HEK293T (cell line): Measurements from ENCODE around the gene CELSR1.

ENCODE experiments used
- CTCF ChIA-PET: fragments of 350-600 bp; formaldehyde crosslinking; extraction: SDS; loops from one replicate; lab custom pipeline; 2021; ENCODE audit warnings: antibody characterized with exemption, inconsistent platforms; lab: Yijun Ruan, JAX
- POLR2A ChIA-PET: fragments of 350-600 bp; formaldehyde crosslinking; extraction: SDS; loops from one replicate; lab custom pipeline; 2020; ENCODE audit warnings: antibody characterized with exemption, inconsistent platforms; lab: Yijun Ruan, JAX
- DNase-seq: peaks from one replicate; pipeline ENCODE4 v3.0.0; 2012; ENCODE audit warnings: mixed read lengths; ENCODE audit errors: extremely low spot score
- ARNT ChIP-seq: fragments of 450-650 bp; IDR thresholded peaks from 2 replicates; pipeline ENCODE4 v1.6.1; 2017; ENCODE audit warnings: mild to moderate bottlenecking
- BHLHE40 ChIP-seq: fragments of 450-650 bp; IDR thresholded peaks from 2 replicates; pipeline ENCODE4 v1.6.1; 2016; ENCODE audit warnings: mild to moderate bottlenecking, moderate library complexity, borderline replicate concordance
- CTBP1 ChIP-seq: fragments of 450-650 bp; IDR thresholded peaks from 2 replicates; pipeline ENCODE4 v1.6.1; 2016; ENCODE audit warnings: borderline replicate concordance
- ELF4 ChIP-seq: fragments of 450-650 bp; IDR thresholded peaks from 2 replicates; pipeline ENCODE4 v1.6.1; 2017; ENCODE audit warnings: antibody characterized with exemption
- FOXA1 ChIP-seq: fragments of 450-650 bp; IDR thresholded peaks from 2 replicates; pipeline ENCODE4 v1.6.1; 2016; ENCODE audit warnings: mild to moderate bottlenecking
- FOXK2 ChIP-seq: fragments of 450-650 bp; IDR thresholded peaks from 2 replicates; pipeline ENCODE4 v1.6.1; 2016; ENCODE audit warnings: mild to moderate bottlenecking
- FOXM1 ChIP-seq: fragments of 450-650 bp; IDR thresholded peaks from 2 replicates; pipeline ENCODE4 v1.6.1; 2017; ENCODE audit warnings: mild to moderate bottlenecking, borderline replicate concordance
- HDGF ChIP-seq: fragments of 450-650 bp; IDR thresholded peaks from 2 replicates; pipeline ENCODE4 v1.6.1; 2017; ENCODE audit warnings: antibody characterized with exemption, borderline replicate concordance
- L3MBTL2 ChIP-seq: fragments of 450-650 bp; conservative IDR thresholded peaks from 2 replicates; pipeline ENCODE4 v1.6.1; 2016; ENCODE audit warnings: mild to moderate bottlenecking
- LEF1 ChIP-seq: fragments of 450-650 bp; IDR thresholded peaks from 2 replicates; pipeline ENCODE4 v1.6.1; 2017; ENCODE audit warnings: mild to moderate bottlenecking, borderline replicate concordance
- NFRKB ChIP-seq: fragments of 450-650 bp; IDR thresholded peaks from 2 replicates; pipeline ENCODE4 v1.6.1; 2016; ENCODE audit warnings: mild to moderate bottlenecking, moderate library complexity
- SP1 ChIP-seq: fragments of 450-650 bp; IDR thresholded peaks from 2 replicates; pipeline ENCODE4 v1.6.1; 2017
- SUZ12 ChIP-seq: fragments of 450-650 bp; IDR thresholded peaks from 2 replicates; pipeline ENCODE4 v1.6.1; 2016; ENCODE audit warnings: mild to moderate bottlenecking
- TARDBP ChIP-seq: fragments of 450-650 bp; IDR thresholded peaks from 2 replicates; pipeline ENCODE4 v1.6.1; 2016
- ZNF384 ChIP-seq: fragments of 450-650 bp; IDR thresholded peaks from 2 replicates; pipeline ENCODE4 v1.6.1; 2016
- TF ChIP-seq, protein P1 (sequence below): fragments of 450-650 bp; IDR thresholded peaks from 2 replicates; pipeline ENCODE4 v1.6.1; 2016

The CELSR1 gene

DNA sequence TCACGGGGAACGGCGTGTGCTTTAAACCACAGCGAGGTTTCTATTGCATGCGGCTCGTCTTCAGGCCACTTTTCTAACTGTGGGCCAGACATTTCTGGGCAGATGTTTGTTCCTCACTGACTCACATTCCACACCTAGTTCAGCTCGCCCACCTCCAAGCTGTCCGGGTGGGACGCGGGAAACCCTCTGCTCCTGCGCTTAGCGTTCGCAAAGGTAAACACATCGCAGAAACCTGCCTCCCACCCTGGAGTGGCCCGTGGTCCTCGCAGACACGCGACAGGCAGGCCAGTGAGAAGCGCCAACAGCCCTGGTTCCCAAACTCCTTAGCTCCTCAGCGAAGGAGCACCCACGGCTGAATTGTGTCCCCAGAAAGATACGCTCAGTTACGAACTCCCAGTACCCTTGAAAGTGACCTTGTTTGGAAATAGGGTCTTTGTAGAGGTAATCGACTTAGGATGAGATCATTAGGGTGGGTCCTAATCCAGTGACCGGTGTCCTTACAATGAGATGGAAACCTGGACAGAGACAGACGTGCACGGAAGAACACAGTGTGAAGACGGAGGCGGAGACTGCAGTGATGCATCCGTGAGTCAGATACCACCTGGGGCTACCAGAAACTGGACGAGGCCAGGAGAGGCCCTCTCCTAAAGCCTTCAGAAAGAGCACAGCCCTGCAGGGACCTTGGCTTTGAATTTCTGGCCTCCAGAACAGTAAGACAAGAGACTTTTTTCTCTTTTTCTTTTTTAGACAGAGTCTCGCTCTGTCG, 82.7 kb downstream of the CELSR1 start:
- TF ChIP-seq HDGF (no peak), FOXA1 (no peak), ELF4 (no peak), SUZ12 (no peak), LEF1 (no peak), FOXK2 (no peak)
- POLR2A ChIA-PET: no interaction called here
- CTCF ChIA-PET: no interaction called here
- no peak for DNase-seq

DNA sequence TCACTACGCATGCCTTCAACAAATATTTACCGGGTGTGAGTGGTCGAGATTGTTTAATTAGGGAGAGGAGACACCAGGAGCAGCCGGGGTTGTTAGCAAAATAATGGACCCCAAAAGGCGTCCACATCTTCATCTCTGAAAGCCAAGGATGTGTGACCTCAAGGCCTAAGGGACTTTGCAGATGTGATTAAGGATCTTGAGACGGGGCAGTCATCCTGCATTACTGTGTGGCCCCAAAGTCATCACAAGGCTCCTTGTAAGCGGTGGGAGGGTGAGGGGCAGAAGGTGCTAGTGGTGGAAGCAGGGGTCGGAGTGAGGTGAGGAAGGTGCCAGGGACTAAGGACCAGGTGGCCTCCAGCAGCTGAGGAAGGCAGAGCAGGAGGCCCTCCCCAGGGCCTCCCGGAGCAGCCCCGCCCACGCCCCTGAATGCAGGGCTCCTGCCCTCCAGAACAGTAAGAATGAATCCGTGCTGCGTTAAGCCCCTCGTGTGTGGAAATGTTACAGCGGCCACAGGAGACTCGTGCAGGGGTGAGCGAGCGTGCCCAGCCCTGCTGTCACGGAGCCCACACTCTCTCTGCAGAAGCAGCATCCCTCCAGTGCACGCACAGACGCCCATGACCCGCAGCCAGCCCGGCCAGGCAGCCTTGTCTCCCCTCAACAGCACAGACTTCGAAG, 83.5 kb downstream of the CELSR1 start:
- no peak for DNase-seq
- TF ChIP-seq CTBP1 (no peak), ELF4 (no peak), HDGF (no peak), L3MBTL2 (no peak), FOXM1 (no peak), FOXA1 (no peak), TARDBP (no peak), ZNF384 (no peak), NFRKB (no peak), ARNT (no peak)

DNA sequence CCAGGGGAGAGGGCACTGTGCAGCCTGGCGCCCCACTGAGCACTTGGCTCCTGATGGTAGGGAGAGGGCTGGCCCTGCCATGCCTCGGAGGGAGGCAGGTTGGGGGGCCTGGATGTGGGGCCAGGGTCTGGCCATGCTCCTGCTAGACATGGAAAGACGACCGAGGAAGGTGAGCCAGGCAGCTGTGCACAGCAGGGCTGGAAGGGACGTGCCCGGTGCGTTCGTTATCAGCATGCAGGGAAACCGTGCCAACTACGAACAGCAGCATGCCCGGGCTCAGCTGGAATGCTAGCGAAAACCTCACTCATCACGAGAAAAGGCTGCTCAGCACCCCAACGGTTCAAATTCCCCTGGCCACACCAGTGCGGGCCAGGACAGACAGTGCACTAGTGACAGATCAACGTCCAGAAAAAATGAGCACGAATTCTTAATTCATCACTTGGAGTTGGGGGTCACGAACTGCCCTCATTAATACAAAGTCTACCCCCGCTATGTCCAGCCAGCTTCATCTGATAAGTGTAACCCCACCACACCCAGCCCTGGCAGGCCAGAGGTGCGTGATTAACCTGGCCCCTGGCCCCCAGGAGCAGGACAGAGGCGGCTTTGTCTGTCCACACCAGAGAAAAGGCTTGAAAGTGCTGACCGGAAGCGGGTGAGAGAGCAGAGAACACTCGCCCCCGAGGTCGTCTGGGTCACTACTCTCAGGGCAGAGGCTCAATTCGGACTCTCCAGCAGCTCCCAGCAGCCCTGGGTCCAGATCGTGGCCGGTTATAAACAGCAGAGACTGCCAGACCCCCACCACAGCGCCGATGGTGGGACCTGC, 84.2 kb downstream of the CELSR1 start:
- CTCF ChIA-PET: no interaction called here
- POLR2A ChIA-PET: no interaction called here
- no peak for DNase-seq

More for the DNA sequence above, 83.5 kb downstream of the CELSR1 start:
- ChIA-PET CTCF (no interaction called here), POLR2A (no interaction called here)

DNA sequence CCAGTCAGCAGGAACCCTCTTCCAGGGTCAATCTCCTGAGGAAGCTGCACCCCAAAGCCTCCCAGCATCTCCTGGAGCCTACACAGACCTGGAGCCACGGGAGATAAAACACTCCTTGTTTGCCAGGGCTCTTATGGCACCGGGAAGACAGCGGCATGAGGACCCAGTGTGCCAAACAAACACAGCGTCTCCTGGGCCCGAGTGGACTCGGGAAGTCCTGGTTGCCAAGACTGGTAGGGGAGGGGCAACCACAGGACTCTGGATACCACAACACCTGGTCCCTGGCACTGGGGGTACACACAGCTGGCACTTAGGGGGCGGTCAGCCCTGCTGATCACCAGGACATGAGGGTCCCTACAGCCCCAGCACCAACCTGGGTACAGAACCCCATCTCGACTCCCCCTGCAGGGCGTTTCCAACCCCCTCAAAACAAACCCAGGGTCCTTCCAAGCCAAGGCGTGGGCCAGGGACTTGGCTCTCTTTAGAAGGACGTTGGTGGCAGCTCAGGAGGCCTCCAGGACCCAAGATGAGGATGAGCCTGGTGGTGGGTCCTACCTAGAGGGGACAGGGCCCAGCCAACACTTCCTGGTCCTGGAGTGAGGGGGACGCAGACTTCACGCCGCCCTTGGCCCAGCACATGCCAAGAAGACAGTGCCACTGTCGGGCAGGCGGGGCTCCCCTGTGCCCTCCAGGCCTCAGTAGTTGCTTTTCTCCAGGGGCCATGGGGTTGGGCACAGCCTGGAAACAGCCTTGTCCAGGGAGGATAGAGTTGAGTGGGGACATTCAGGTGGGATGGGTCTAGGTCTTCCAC, 85.0 kb downstream of the CELSR1 start:
- TF ChIP-seq BHLHE40: no peak
- ChIA-PET CTCF (no interaction called here), POLR2A (no interaction called here)
- no peak for DNase-seq

More for the DNA sequence above, 84.2 kb downstream of the CELSR1 start:
- no peak for TF ChIP-seq SP1
- no peak for TF ChIP-seq ELF4
- no peak for TF ChIP-seq FOXK2
- TF ChIP-seq, protein P1, sequence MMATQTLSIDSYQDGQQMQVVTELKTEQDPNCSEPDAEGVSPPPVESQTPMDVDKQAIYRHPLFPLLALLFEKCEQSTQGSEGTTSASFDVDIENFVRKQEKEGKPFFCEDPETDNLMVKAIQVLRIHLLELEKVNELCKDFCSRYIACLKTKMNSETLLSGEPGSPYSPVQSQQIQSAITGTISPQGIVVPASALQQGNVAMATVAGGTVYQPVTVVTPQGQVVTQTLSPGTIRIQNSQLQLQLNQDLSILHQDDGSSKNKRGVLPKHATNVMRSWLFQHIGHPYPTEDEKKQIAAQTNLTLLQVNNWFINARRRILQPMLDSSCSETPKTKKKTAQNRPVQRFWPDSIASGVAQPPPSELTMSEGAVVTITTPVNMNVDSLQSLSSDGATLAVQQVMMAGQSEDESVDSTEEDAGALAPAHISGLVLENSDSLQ: no peak
- no peak for TF ChIP-seq HDGF
- TF ChIP-seq ZNF384: no peak
- no peak for TF ChIP-seq SUZ12
- no peak for TF ChIP-seq FOXM1
- TF ChIP-seq TARDBP: no peak
- no peak for TF ChIP-seq ARNT
- TF ChIP-seq CTBP1: no peak
- no peak for TF ChIP-seq NFRKB
- TF ChIP-seq LEF1: no peak
- TF ChIP-seq BHLHE40: no peak
- no peak for TF ChIP-seq L3MBTL2
- no peak for TF ChIP-seq FOXA1

DNA sequence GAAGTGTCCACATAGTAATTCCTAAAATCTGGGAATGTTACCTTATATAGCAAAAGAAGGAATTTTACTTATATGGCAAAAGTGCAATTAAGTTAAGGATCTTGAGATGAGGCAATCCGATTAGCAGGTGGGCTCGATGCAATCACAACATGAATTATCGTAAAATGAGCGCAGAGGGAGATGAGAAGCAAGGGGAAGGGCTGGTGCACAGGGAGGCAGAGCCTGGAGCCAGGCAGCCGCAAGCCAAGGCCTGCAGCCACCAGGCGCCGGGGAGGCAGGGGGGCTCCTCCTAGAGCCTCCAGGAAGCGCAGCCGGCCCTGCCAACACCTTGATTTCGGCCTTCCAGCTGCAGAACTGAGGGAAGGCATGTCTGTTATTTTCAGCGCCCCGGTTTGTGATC, 85.7 kb downstream of the CELSR1 start:
- ChIA-PET CTCF (no interaction called here), POLR2A (no interaction called here)
- DNase-seq: no peak
- TF ChIP-seq FOXA1 (no peak), L3MBTL2 (no peak), LEF1 (no peak), CTBP1 (no peak), NFRKB (no peak), HDGF (no peak), SP1 (no peak), TARDBP (no peak), FOXM1 (no peak), SUZ12 (no peak), ARNT (no peak), ZNF384 (no peak), FOXK2 (no peak), ELF4 (no peak), BHLHE40 (no peak)
- TF ChIP-seq, protein P1: no peak
